SK-N-SH treated with all-trans-retinoic acid at 6 μM for 48 hours (cell line): Measurements from ENCODE around the gene PRCC.

Experiments used
- ARNTL ChIP-seq: fragments of 450-650 bp; formaldehyde crosslinking; IDR thresholded peaks from 2 replicates; pipeline ENCODE4 v1.5.0; 2020; ENCODE audit warnings: low read depth, mild to moderate bottlenecking, moderate library complexity, borderline replicate concordance
- ZFP3 ChIP-seq: fragments of 250-450 bp; sonication (Bioruptor Pico); IDR thresholded peaks from 2 replicates; pipeline ENCODE4 v1.5.0; 2020; ENCODE audit warnings: mild to moderate bottlenecking, moderate library complexity

- TF ChIP-seq ZFP3 (CRISPR knock-in tag), result no peak
- no peak for TF ChIP-seq ARNTL (CRISPR knock-in tag)
Observed at GRCh38 chr1:156805766-156806511, 38.6 kb downstream of the PRCC start.
